Transverse colon (tissue), 4 donors: Measurements from ENCODE around the gene CBLL1. TPM values are rescaled to one million over a fixed set of nuclear protein-coding genes. Genes with fewer than 3 reads are reported as not detected.

Source experiments
- DNase-seq: peaks from one replicate; pipeline ENCODE4 v3.0.0-alpha.2; 2019
- H3K27ac ChIP-seq, 4 donors: fragments of 200-600 bp; sonication (generic); 2 replicates each; pipeline ENCODE4 v1.5.1; 2016 to 2018; ENCODE audit warnings: inconsistent platforms in 4 of 4
- H3K27me3 ChIP-seq: fragments of 200-600 bp; sonication (generic); 2 replicates; pipeline ENCODE4 v1.5.1; 2017; ENCODE audit warnings: inconsistent platforms
- H3K36me3 ChIP-seq, 4 donors: fragments of 200-600 bp; sonication (generic); 2 replicates each; pipeline ENCODE4 v1.5.1; 2017 to 2019; ENCODE audit warnings: inconsistent platforms in 4 of 4
- H3K4me1 ChIP-seq, 4 donors: fragments of 200-600 bp; sonication (generic); 2 replicates each; pipeline ENCODE4 v1.5.1; 2017 to 2020; ENCODE audit warnings: inconsistent platforms in 4 of 4
- H3K4me3 ChIP-seq, 4 donors: fragments of 200-600 bp; sonication (generic); 1 replicate in 1 of 4; 2 replicates in 3 of 4; pipeline versions ENCODE4 v1.5.1 to v1.6.1; 2017 to 2019; ENCODE audit warnings: inconsistent platforms in 4 of 4
- H3K9me3 ChIP-seq, 2 donors: fragments of 200-600 bp; sonication (generic); 2 replicates each; pipeline ENCODE4 v1.5.1; 2017 to 2019; ENCODE audit warnings: inconsistent platforms in 2 of 2
- CTCF ChIP-seq, 5 experiments: fragments of 200-600 bp in 3 of 5; fragments of 450-650 bp in 2 of 5; sonication (generic) in 3 of 5; IDR thresholded peaks; 1 replicate in 2 of 5; 2 replicates in 3 of 5; pipeline ENCODE4 v1.5.1; 2016 to 2017; ENCODE audit warnings: antibody characterized with exemption in 5 of 5, inconsistent platforms in 3 of 5, mild to moderate bottlenecking in 2 of 5, moderate library complexity in 1 of 5
- EP300 ChIP-seq: sonication (generic); formaldehyde crosslinking; IDR thresholded peaks from one replicate; pipeline ENCODE4 v1.6.1; 2017; ENCODE audit warnings: antibody characterized with exemption, low read depth
- POLR2A ChIP-seq: fragments of 450-650 bp; IDR thresholded peaks from one replicate; pipeline ENCODE4 v1.6.1; 2016; ENCODE audit warnings: antibody characterized with exemption, mild to moderate bottlenecking, moderate library complexity
- POLR2AphosphoS5 ChIP-seq, 3 donors: sonication (generic); formaldehyde crosslinking; IDR thresholded peaks; one replicate each; pipeline ENCODE4 v1.6.1; 2016; ENCODE audit warnings: antibody characterized with exemption in 3 of 3
- WGBS, 2 donors: methylation state at CpG; one replicate each; pipeline ENCODE4 v1.1.5; 2018; ENCODE audit warnings: low coverage in 1 of 2; 5-methylcytosine and 5-hydroxymethylcytosine counted together
- in situ Hi-C, 4 donors: fragments of 200-750 bp; cut with MboI; loops; one replicate each; pipeline versions ENCODE4 v1.15.0 to v1.15.1; 2017; ENCODE audit warnings: low sequenced_read_pairs in 3 of 4, low pct_ligation_motif_present in 1 of 4, low pct_unique_long_range_greater_than_20kb in 1 of 4
- intact Hi-C: fragments of 100-400 bp; cut with DNase I; formaldehyde crosslinking; loops from one replicate; pipeline ENCODE4 v1.15.1; 2023; ENCODE audit warnings: low total_unique reads
- total RNA-seq, 4 donors: library from RNA; depleted of rRNA; stranded (reverse); fragments of >200 nt; gene quantifications; one replicate each; pipeline ENCODE4 v1.1.0, GENCODE V29; 2016

The CBLL1 gene
- total RNA-seq, 4 donors from 2014 or later = 30.6 to 53.9 (median 38.8) TPM

GRCh38 chr7:107788662-107789061 is 44.7 kb downstream of the CBLL1 start:
- TF ChIP-seq CTCF (IDR thresholded peaks at IDR 0.05) (no peak), EP300 (no peak), POLR2A (no peak), POLR2AphosphoS5 (IDR thresholded peaks at IDR 0.05) (no peak)
- intact Hi-C loops (no loop called here), in situ Hi-C loops (loop anchor here in 2 of 4 donors (10.0 kb wide), 1 partner anchor 86 kb away; no protein-coding TSS in a partner anchor)
- H3K9me3 ChIP-seq = no peaks in the 10 kb centered on the region
- H3K4me3 ChIP-seq = no peak overlapping the region
- 78 to 83% methylated on average over 3 of the region's 3 CpGs for WGBS, 2 donors
- no peaks in the 10 kb centered on the region for H3K36me3 ChIP-seq
- no peak for DNase-seq
- H3K27ac ChIP-seq = peak overlapping the region in 2 of 4 donors; percentile 76 to 83
- peaks cover 9 to 34% (median 21%) of the 10 kb centered on the region in 4 donors for H3K4me1 ChIP-seq
- H3K27me3 ChIP-seq = no peaks in the 10 kb centered on the region

- intact Hi-C loops = no loop called here
- no peaks in the 10 kb centered on the region for H3K36me3 ChIP-seq
Observed at GRCh38 chr7:107789647-107790046, 45.7 kb downstream of the CBLL1 start.

GRCh38 chr7:107792364-107792763 is 48.4 kb downstream of the CBLL1 start:
- in situ Hi-C loops = no loop called here
- intact Hi-C loops = no loop called here

More at GRCh38 chr7:107789647-107790046, 45.7 kb downstream of the CBLL1 start:
- H3K4me1 ChIP-seq = peaks cover 9 to 33% (median 18%) of the 10 kb centered on the region in 4 donors
- H3K4me3 ChIP-seq = no peak overlapping the region
- no peaks in the 10 kb centered on the region for H3K27me3 ChIP-seq
- DNase-seq = no peak
- no peak overlapping the region for H3K27ac ChIP-seq
- TF ChIP-seq POLR2AphosphoS5 (IDR thresholded peaks at IDR 0.05) (peak in 1 of 3 donors; percentile 51), POLR2A (peak; percentile 13), CTCF (IDR thresholded peaks at IDR 0.05) (no peak), EP300 (no peak)
- no peaks in the 10 kb centered on the region for H3K9me3 ChIP-seq
- in situ Hi-C loops = loop anchor here in 2 of 4 donors (10.0 kb wide), 1 partner anchor 85 kb away; no protein-coding TSS in a partner anchor
- WGBS, 2 donors = 93 to 96% methylated on average over 3 to 6 of the region's 6 CpGs

GRCh38 chr7:107799647-107800264 is 55.8 kb downstream of the CBLL1 start:
- H3K4me1 ChIP-seq = peaks cover 9 to 23% (median 17%) of the 10 kb centered on the region in 4 donors
- peak overlapping the region; percentile 67 to 79 (median 76) for H3K27ac ChIP-seq
- peak in 2 of 3 donors; percentile 74 to 80 for TF ChIP-seq POLR2AphosphoS5 (IDR thresholded peaks at IDR 0.05)
- TF ChIP-seq CTCF (IDR thresholded peaks at IDR 0.05) = no peak
- WGBS, 2 donors = 18 to 28% methylated on average over 6 of the region's 6 CpGs
- no peaks in the 10 kb centered on the region for H3K9me3 ChIP-seq
- no peaks in the 10 kb centered on the region for H3K36me3 ChIP-seq
- peak overlapping the region in 2 of 4 donors; percentile 25 to 43 for H3K4me3 ChIP-seq
- in situ Hi-C loops (no loop called here), intact Hi-C loops (no loop called here)
- no peak for DNase-seq
- H3K27me3 ChIP-seq = no peaks in the 10 kb centered on the region

More at GRCh38 chr7:107792364-107792763, 48.4 kb downstream of the CBLL1 start:
- no peak overlapping the region for H3K27ac ChIP-seq
- H3K4me3 ChIP-seq = no peak overlapping the region
- H3K4me1 ChIP-seq = peaks cover 0 to 6% (median 2%) of the 10 kb centered on the region in 4 donors
- no peaks in the 10 kb centered on the region for H3K27me3 ChIP-seq
- H3K36me3 ChIP-seq = no peaks in the 10 kb centered on the region
- H3K9me3 ChIP-seq = no peaks in the 10 kb centered on the region
- DNase-seq = no peak
- TF ChIP-seq POLR2AphosphoS5 (IDR thresholded peaks at IDR 0.05) = peak in 2 of 3 donors; percentile 5 to 50
- no peak for TF ChIP-seq POLR2A
- TF ChIP-seq EP300 = no peak
- WGBS, 2 donors = 79 to 84% methylated on average over 5 to 6 of the region's 6 CpGs
